AG08396 (cell line): ENCODE data around the gene GOLGA8B.
A peak's percentile ranks its signal among the peaks of the same experiment; 100 is the strongest.
"Not testable (repeated sequence)": the region's sequence is repeated elsewhere in the genome, so short reads cannot be mapped to it uniquely, and the experiment has no call there.

Source experiments
- DNase-seq: peaks from one replicate; pipeline ENCODE4 v3.0.0; 2012; ENCODE audit warnings: low spot score, mixed read lengths

Gene GOLGA8B

DNA sequence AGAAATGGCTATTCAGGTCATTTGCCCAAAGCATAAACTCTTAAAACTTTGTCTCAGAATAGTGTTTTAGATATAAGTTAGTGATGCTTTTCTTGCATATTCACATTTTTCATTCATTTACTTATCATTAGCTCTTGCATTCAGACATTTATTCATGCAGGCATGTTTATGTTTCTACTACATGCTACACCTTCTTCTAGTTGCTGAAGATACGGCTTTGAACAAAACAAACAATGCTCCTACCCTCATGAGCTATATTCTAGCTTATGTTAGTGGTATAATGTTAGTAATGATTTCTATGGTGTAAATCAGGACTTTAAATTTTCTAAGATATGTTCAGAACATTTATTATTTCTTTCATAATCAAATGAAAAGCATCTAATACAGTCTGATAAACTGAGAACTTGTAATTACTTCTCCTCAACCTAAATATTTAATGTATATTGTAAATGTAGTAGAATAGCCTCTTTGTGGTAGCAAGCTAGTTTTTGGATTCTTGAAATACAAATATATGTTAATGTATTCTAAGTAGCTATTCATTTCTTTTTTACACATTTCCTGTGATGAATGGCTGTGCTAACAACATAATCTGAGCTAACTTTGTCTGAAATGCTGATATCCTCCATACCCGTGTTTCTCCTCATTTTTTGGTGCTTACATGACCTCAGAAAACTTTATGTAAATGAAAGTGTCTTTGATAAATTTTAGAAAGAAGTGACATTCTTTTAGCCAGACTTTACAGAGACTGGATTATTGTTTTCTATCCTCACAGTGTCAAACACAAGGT, 15.5 kb upstream of the GOLGA8B start:
- no peak for DNase-seq

DNA sequence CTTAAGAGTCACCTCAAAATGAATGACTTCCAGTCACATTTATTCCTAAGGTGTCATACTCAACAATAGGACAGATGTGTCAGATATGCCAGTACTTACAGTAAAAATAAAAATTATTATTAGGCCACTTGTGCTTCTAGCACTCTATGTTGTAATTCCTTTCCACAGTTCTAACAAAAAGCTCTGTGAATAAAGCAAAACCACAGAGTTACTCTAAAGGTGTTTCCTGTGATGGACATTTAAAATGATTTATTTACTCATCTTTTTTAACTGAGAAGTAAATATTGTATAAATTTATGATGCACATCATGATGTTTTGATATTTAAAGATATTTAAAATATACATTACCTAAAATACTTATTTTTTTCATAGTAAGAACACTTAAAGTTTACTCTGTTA, 13.9 kb upstream of the GOLGA8B start:
- DNase-seq: no peak

- DNase-seq: no peak
Observed at GRCh38 chr15:34594361-34594760, 10.9 kb upstream of the GOLGA8B start.

GRCh38 chr15:34591306-34591705, 7.9 kb upstream of the GOLGA8B start:
- no peak for DNase-seq

DNA sequence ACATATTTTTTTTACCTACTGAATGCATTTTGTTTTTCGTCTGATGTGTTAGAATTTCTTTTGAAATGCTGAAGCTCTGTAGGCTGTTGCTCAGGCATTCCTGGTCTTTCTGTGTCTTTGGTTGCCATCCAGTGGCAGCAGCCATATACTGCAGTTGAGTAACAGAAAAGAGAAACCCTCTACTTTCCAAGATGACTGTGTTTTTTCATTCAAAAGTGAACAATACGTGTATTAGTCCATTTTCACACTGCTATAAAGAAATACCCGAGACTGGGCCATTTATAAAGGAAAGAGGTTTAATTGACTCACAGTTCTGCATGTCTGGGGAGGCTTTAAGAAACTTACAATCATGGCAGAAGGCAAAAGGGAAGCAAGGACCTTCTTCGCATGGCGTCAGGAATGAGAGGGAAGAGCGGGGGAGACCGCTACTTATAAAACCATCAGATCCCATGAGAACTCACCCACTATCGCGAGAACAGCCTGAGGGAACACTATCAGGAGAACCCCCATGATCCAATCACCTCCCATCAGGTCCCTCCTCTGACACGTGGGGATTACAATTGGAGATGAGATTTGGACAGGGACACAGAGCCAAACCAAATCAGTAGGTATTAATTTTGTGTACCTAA, 4.7 kb upstream of the GOLGA8B start:
- peak; percentile 72 for DNase-seq

GRCh38 chr15:34585966-34586365, 2.5 kb upstream of the GOLGA8B start:
- not testable (repeated sequence) for DNase-seq

DNA sequence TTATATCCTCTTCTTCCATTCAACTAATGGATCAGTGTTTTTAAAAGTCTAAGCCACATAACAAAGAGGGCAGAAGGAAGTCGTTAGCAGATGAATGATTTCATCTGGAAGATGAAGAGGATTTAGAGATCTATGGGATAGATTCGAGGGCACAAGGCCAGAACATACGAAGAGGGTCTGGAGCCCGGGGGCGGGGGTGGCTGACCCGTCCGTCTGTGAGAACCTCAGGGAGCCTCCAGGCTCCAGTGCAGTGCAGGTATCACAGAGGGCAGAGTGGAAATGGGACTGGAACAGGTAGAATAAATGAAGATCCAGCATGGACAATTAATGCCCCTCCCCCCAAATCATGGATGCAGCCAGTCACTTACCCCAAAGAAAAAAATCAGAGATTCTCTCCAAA, 1.5 kb upstream of the GOLGA8B start:
- no peak for DNase-seq

DNA sequence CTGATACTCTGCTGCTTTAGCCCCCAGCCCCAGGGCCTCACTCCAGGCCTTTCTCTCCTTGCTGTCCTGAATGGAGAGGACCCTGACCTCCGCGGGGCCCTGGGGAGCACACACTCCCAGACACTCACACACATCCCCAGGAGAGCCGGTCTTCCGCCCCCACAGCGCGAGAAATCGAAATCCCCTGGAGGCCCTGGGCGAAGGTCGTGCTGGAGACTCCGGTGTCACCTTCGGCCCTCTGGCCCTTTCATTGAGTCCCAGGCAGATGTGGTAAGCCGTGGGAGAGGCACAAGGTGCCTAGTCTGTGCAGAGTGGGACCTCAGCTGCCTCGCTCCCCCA, 848 bp upstream of the GOLGA8B start:
- peak; percentile 6 for DNase-seq

GRCh38 chr15:34582461-34583371, 735 bp downstream of the GOLGA8B start:
- DNase-seq: peak; percentile 61

- DNase-seq: not testable (repeated sequence)
Observed at GRCh38 chr15:34581687-34582460, 1.6 kb downstream of the GOLGA8B start.

DNA sequence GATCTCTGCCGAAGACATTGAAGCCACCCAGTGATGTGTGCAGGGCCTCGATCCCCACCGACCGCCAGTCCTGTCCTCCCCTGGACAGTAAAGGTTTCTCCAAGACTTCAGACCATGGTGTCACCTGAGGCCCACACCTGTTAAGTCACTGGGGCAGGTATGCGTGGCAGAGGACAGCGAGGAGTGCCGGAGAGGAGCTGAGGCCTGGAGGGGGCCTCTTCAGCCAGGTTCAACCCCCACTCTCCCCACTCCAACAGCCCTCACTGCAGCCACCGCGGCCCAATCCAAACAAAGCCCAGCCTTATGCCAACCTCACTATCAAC, 2.4 kb downstream of the GOLGA8B start:
- no peak for DNase-seq

- not testable (repeated sequence) for DNase-seq
Observed at GRCh38 chr15:34580251-34581042, 3.0 kb downstream of the GOLGA8B start.

DNA sequence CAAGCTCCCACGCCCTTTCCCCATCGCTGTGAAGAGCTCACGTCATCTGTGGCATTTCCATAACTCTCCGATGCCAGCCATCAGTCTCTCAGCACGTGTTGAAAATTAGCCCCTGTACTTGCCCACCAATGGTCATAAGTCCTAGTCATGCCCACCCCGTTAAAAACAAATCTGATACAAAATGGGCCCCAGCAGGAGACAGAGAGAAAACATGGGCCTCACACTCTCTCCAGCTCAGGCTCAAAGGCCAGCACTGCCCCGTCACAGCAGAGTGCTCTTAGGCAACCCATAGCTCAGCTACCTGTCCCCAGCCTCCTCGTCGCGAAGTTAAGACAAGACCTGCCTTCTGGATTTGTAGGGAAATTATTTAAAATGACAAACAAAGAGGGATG, 5.2 kb downstream of the GOLGA8B start:
- DNase-seq: no peak

- peak; percentile 24 for DNase-seq
Observed at GRCh38 chr15:34577658-34578282, 5.7 kb downstream of the GOLGA8B start.

GRCh38 chr15:34575035-34575434, 8.4 kb downstream of the GOLGA8B start:
- not testable (repeated sequence) for DNase-seq

DNA sequence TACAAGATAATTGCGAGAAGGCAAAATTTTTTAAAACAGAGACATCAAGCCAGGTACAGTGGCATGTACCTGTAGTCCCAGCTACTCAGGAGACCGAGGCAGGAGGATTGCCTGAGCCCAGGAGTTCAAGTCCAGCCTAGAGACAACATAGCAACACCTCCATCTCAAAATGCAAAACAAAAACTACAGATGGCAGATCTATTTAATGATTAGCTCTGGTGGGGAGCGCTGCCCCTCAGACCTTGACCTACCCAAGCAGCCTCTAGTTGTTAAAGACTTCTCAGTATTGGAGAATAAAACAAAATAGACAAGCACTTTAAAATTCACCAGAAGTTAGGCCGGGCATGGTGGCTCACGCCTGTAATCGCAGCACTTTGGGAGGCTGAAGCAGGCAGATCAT, 10.5 kb downstream of the GOLGA8B start:
- DNase-seq: not testable (repeated sequence)

DNA sequence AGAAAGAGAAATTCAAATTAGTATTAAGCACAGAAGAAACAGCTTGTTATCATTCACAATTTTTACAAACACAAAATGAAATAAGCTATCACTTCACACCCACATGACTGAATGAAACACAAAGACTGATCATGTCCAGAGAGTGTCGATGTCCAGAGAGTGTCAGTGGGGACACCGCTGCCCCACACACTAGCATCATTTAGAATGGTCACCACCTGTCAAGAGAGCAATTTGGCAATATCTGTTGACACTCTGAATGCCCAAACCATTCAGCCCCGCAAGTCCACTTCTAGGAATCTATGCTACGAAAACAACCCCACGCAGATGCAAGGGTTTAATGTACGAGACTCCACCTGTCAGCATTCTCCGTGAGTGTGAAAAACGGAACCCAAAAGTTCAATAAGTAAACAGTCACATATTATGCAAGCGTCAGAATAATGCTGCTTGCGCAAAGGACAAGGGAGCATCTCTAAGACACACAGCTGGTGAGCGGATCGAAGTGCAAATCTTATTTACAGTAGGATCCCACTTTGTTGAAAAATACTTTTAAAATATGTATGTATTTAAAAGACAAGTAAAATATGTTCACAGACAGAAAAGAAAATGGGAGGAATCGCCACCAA, 11.3 kb downstream of the GOLGA8B start:
- DNase-seq: not testable (repeated sequence)

- not testable (repeated sequence) for DNase-seq
Observed at GRCh38 chr15:34569670-34570396, 13.6 kb downstream of the GOLGA8B start.

GRCh38 chr15:34567174-34567573, 16.3 kb downstream of the GOLGA8B start:
- DNase-seq: not testable (repeated sequence)

GRCh38 chr15:34564711-34565110, 18.7 kb downstream of the GOLGA8B start:
- not testable (repeated sequence) for DNase-seq
